BLaER1 treated with 17β-estradiol and CSF1 and Interleukin-3, amounts not matched to agents 10 nM and 100 nM (cell line): Measurements from ENCODE around the gene GOPC.

Source experiments
- H3K27ac ChIP-seq, 11 experiments: shearing (Covaris generic); formaldehyde crosslinking; 2 replicates each; pipeline ENCODE4 v1.8.1; 2022
- H3K27me3 ChIP-seq, 11 experiments: shearing (Covaris generic); formaldehyde crosslinking; 2 replicates each; pipeline ENCODE4 v1.8.1; 2022
- H3K36me3 ChIP-seq, 11 experiments: shearing (Covaris generic); formaldehyde crosslinking; 2 replicates each; pipeline ENCODE4 v1.8.1; 2022
- H3K4me1 ChIP-seq, 10 experiments: shearing (Covaris generic); formaldehyde crosslinking; 2 replicates each; pipeline ENCODE4 v1.8.1; 2022
- H3K4me2 ChIP-seq, 11 experiments: shearing (Covaris generic); formaldehyde crosslinking; 2 replicates each; pipeline ENCODE4 v1.8.1; 2022
- H3K4me3 ChIP-seq, 10 experiments: shearing (Covaris generic); formaldehyde crosslinking; 2 replicates each; pipeline ENCODE4 v1.8.1; 2022
- H3K9ac ChIP-seq, 11 experiments: shearing (Covaris generic); formaldehyde crosslinking; 2 replicates each; pipeline ENCODE4 v1.8.1; 2022
- H3K9me3 ChIP-seq, 11 experiments: shearing (Covaris generic); formaldehyde crosslinking; replicated peaks in 1 of 11; 2 replicates each; pipeline ENCODE4 v1.8.1; 2022
- H4K20me1 ChIP-seq, 11 experiments: shearing (Covaris generic); formaldehyde crosslinking; 2 replicates each; pipeline ENCODE4 v1.8.1; 2022
- Cebpa-rat ChIP-seq, 11 experiments: shearing (Covaris generic); IDR thresholded peaks; 2 replicates each; pipeline ENCODE4 v1.8.1; 2022

Gene GOPC

DNA sequence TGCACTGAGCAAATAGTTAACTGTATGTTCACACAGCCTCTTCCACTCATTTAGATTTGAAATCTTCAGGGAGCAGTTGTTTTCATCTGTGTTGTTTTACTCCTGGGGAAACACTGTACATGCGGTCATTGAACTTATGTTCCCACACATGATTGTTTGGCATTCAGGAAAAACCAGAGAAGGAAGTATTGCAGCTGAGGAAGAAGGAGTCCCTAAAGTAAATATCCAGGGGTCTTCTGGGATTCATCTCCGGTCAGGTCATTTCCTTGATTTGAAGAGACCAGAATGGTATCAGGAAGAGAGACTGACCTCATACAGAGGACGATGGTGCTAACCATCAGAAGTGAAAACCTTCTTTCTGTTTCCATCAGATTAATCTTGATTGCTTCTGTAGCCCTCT is 67.3 kb downstream of the GOPC start:
- H3K9ac ChIP-seq = no peak overlapping the region
- H3K27ac ChIP-seq = no peak overlapping the region
- no peaks in the 10 kb centered on the region for H4K20me1 ChIP-seq
- H3K27me3 ChIP-seq = no peaks in the 10 kb centered on the region
- peaks cover 0 to 5% (median 0%) of the 10 kb centered on the region in 10 experiments; a peak in 3 of 20 replicates for H3K4me1 ChIP-seq
- TF ChIP-seq Cebpa-rat (IDR thresholded peaks at IDR 0.05) = no peak
- no peak overlapping the region for H3K4me3 ChIP-seq
- no peaks in the 10 kb centered on the region for H3K36me3 ChIP-seq
- no peaks in the 10 kb centered on the region for H3K9me3 ChIP-seq
- H3K4me2 ChIP-seq = peak overlapping the region in 6 of 11 experiments; percentile 0 to 45 (median 22); a peak in 5 of 22 replicates

DNA sequence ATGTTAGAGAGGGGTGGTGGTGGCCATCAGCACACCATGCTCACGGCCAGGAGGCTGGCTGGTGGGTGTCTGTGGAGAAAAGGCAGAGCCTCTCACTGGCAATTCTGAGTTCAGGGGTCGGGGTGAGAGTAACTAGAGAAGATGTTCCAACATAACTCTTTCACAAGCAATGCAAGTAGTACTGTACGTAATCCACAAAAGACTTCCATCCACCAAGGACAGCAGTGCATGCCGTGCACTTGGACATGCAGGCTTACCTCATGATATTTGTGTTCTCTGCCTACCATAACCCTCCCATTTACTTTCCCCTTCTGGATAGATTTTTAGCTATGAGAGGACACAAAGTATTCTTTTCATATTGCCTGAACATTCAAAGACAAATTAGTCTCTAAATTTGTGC is 68.5 kb downstream of the GOPC start:
- no peak overlapping the region for H3K9ac ChIP-seq
- H3K27me3 ChIP-seq = no peaks in the 10 kb centered on the region
- H3K4me2 ChIP-seq = no peak overlapping the region
- no peaks in the 10 kb centered on the region for H4K20me1 ChIP-seq
- H3K9me3 ChIP-seq = no peaks in the 10 kb centered on the region
- no peak for TF ChIP-seq Cebpa-rat (IDR thresholded peaks at IDR 0.05)
- no peak overlapping the region for H3K27ac ChIP-seq
- H3K4me3 ChIP-seq = no peak overlapping the region
- H3K36me3 ChIP-seq = no peaks in the 10 kb centered on the region
- H3K4me1 ChIP-seq = peaks cover 0 to 5% (median 0%) of the 10 kb centered on the region in 10 experiments; a peak in 3 of 20 replicates

DNA sequence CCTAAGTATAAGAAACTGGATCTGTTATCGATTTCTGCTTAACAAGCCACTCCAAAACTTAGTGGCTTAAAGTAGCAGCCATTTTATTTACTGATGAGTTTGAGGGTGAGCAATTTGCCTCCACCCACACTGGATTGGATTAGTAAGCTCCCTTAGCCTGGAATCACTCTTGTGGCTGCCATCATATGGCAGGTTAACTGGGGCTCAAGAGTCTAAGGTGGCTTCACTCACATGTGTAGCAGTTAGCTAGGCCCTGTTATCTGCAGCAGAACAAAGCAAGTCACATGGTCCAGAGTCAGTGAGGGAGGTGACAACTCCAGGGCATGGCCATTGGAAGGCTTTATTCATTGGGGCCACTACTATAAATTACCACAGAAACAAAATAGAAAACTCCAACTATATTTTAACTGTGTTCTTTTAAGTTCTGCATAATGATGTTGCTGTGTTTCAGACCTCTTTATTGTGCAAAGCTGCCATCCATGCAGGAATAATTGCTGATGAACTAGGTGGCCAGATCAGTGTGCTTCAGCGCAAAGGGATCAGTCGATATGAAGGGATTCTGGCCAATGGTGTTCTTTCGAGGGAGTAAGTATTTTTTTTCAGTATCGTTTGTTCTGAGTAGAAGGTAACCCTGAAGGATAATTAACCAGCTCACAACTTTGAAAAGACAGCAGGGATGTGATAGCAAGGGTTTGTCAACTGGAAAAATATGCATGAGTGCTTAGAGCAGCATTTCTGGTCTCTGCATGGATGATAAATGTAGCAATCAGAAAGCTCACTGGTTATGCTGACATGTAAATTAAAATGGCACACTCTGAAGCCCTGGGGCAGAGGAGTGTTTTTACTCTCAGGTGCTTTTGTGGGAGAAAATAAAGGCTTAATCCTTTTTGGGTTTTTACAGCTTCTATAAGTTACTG is 70.2 kb downstream of the GOPC start:
- no peaks in the 10 kb centered on the region for H3K9me3 ChIP-seq
- H3K27me3 ChIP-seq = no peaks in the 10 kb centered on the region
- no peak overlapping the region for H3K4me3 ChIP-seq
- no peak overlapping the region for H3K4me2 ChIP-seq
- H4K20me1 ChIP-seq = no peaks in the 10 kb centered on the region
- no peak overlapping the region for H3K27ac ChIP-seq
- H3K36me3 ChIP-seq = no peaks in the 10 kb centered on the region
- no peak for TF ChIP-seq Cebpa-rat (IDR thresholded peaks at IDR 0.05)
- H3K4me1 ChIP-seq = peaks cover 0 to 5% (median 0%) of the 10 kb centered on the region in 10 experiments; a peak in 3 of 20 replicates
- no peak overlapping the region for H3K9ac ChIP-seq

DNA sequence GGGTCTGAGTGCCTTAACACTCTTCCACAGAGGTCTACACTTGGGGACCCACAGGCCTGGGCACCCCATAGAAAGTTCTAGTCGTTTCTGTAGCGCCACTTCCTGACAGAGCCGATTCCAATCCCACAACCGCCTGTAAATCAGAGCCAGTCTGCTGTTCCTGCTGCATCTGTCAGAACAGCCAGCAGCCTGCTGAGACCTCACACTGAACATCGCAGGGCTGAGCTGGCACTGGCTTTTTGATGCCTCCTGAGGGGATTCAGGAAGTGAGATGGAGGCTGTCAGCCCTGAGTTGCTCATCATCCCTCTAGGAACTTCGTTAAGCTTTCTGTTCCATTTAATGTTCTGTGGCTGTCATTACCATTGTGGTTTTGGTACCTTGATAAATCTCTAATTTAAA is 71.0 kb downstream of the GOPC start:
- Histone ChIP-seq H3K27me3 (no peaks in the 10 kb centered on the region), H3K27ac (no peak overlapping the region), H3K4me3 (no peak overlapping the region), H4K20me1 (no peaks in the 10 kb centered on the region), H3K9me3 (no peaks in the 10 kb centered on the region), H3K4me2 (no peak overlapping the region), H3K36me3 (no peaks in the 10 kb centered on the region), H3K4me1 (peaks cover 0 to 5% (median 0%) of the 10 kb centered on the region in 10 experiments; a peak in 3 of 20 replicates), H3K9ac (no peak overlapping the region)
- TF ChIP-seq Cebpa-rat (IDR thresholded peaks at IDR 0.05) = no peak

DNA sequence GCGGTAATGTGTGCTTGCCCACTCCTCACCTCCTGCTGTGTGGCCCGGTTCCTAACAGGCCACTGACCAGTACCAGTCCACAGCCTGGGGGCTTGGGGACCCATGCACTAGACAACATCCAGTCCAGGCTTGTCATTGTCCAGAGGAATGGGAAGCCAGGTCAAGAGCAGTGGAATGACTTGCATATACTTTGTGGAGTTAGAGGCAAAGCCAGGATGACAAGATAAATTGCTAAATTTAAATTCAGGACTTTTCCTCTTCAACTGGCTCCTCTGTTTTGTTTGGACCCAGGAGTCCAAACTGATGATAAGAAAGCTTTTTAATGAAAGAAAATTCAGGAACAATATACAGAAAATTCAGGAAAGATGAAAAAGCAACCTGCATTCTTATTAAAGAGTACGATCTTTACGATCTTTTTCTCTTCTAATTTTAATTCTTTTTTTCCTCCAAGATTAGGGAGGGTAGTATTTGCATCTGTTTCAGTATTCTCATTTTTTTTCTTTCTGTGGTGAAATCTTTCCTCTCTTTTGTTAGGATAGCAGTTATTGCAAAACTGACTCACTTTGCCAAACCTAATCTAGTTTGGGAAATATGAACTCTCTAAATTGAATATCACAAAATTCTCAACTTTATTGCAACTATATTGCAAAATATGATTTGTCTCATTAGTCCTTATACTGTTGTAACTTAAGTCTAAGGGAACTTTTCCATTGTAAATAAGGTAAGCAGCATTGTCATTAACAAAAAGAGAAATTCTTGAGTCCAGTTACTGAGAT is 71.7 kb downstream of the GOPC start:
- Histone ChIP-seq H3K9me3 (no peaks in the 10 kb centered on the region), H3K4me2 (no peak overlapping the region), H3K36me3 (no peaks in the 10 kb centered on the region), H3K9ac (no peak overlapping the region), H3K27ac (no peak overlapping the region), H3K4me3 (no peak overlapping the region), H4K20me1 (no peaks in the 10 kb centered on the region), H3K27me3 (no peaks in the 10 kb centered on the region), H3K4me1 (peaks cover 0 to 5% (median 0%) of the 10 kb centered on the region in 10 experiments; a peak in 3 of 20 replicates)
- TF ChIP-seq Cebpa-rat (IDR thresholded peaks at IDR 0.05) = no peak

DNA sequence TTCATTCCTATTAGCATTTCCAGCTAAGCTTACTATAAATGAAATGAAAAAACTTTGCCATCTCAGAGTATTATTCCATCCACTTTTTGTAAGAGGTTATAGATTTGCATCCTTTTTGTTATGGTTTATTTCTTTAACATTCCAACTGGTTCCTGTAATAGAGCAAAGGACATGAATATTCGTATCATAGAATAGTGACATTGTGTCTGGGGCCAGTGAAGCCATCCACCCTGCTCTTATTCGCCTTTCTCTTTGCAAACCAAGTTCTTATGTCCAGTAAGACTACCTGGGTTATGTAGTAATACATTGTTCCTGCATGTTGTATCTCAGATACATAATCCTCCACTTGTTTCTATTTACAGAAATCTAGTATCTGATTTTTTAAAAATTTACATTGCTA is 76.7 kb downstream of the GOPC start:
- H3K36me3 ChIP-seq = no peaks in the 10 kb centered on the region

DNA sequence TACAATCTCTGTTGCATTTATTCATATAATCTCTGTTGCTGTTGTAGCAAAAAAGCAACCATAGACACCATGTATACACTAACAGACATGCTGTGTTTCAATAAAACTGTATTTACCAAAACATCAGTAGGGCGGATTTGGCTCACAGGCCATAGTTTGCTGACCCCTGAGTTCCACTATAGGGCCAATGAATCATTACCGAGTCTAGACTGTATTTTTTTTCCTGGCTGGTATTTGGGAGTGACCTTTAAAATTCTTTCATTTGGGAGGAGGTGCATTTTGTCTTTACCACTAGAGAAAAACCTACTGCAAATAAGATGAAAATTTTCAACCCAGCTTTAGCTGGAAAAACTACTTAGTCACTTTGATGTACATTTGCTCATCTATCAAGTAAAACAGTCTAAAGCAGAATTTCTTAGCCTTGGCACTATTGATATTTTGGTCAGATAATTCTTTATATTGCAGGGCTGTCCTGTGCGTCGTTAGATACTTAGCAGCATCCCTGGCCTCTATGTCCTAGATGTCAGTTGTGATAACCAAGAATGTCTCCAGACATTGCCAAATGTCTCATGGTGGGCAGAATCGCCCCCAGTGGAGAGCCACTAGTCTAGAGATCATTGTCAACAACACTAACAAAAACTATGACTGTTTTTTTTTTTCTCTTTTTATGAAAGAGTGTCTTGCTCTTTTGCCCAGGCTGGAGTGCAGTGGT is 80.4 kb downstream of the GOPC start:
- Histone ChIP-seq H3K36me3 (no peaks in the 10 kb centered on the region), H3K4me2 (no peak overlapping the region), H3K9ac (no peak overlapping the region), H3K27ac (no peak overlapping the region), H4K20me1 (no peaks in the 10 kb centered on the region), H3K4me3 (no peak overlapping the region), H3K4me1 (no peaks in the 10 kb centered on the region), H3K9me3 (no peaks in the 10 kb centered on the region), H3K27me3 (no peaks in the 10 kb centered on the region)
- TF ChIP-seq Cebpa-rat (IDR thresholded peaks at IDR 0.05) = no peak

More for the DNA sequence above, 76.7 kb downstream of the GOPC start:
- no peak overlapping the region for H3K27ac ChIP-seq
- no peak for TF ChIP-seq Cebpa-rat (IDR thresholded peaks at IDR 0.05)
- H3K9me3 ChIP-seq = no peaks in the 10 kb centered on the region
- H3K4me2 ChIP-seq = no peak overlapping the region
- no peaks in the 10 kb centered on the region for H3K27me3 ChIP-seq
- H3K9ac ChIP-seq = no peak overlapping the region
- no peaks in the 10 kb centered on the region for H3K4me1 ChIP-seq
- H4K20me1 ChIP-seq = no peaks in the 10 kb centered on the region
- no peak overlapping the region for H3K4me3 ChIP-seq

DNA sequence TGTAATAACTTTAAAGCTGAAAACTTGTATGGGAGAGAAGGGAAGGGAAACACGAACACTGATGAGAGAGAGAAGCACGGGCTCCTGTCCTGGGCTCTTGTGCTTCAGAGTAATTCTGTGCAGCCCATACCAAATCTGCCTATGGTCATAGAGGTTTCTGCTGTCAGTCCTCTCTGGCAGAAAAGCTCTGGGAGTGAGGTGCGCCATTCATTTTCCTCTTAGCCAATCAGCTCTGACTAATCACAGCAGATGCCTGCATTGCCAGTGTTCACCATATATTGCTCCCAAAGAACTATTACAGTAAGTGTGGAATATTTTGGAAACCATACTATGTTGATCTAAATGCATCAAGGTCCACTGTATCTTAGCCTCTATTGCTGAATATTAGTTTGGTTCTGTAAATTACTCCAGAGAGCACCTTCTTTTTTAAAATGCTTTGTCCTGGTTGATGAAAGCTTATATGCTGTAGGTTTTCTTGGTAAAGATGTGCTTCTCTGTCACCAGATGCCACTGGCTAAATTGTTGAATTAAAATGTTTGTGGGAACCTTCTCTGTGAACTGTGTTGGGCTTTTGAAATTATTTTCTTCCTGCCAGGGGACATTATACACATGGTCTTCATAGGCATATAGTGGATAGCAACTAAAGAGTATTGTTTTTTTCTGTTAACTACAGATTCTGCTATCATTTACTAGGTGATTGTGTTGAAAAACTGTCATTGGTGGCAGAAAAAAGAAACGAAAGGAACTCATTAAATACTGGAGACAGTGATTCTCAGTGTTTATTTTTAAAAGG is 81.5 kb downstream of the GOPC start:
- H3K9ac ChIP-seq = no peak overlapping the region
- H4K20me1 ChIP-seq = no peaks in the 10 kb centered on the region
- H3K27ac ChIP-seq = no peak overlapping the region
- H3K4me3 ChIP-seq = no peak overlapping the region
- H3K4me1 ChIP-seq = no peaks in the 10 kb centered on the region
- no peaks in the 10 kb centered on the region for H3K27me3 ChIP-seq
- no peaks in the 10 kb centered on the region for H3K9me3 ChIP-seq
- H3K36me3 ChIP-seq = no peaks in the 10 kb centered on the region
- TF ChIP-seq Cebpa-rat (IDR thresholded peaks at IDR 0.05) = no peak
- no peak overlapping the region for H3K4me2 ChIP-seq
